GM18517 (cell line): ENCODE measurements around the gene PDE11A.

Source experiments
- ATAC-seq: cut with Tn5 transposase; IDR thresholded peaks from one replicate; pipeline ENCODE4 v1.9.1; 2021; ENCODE audit warnings: mild to moderate bottlenecking, moderate library complexity; ENCODE audit not compliant: unreplicated experiment

Gene PDE11A

DNA sequence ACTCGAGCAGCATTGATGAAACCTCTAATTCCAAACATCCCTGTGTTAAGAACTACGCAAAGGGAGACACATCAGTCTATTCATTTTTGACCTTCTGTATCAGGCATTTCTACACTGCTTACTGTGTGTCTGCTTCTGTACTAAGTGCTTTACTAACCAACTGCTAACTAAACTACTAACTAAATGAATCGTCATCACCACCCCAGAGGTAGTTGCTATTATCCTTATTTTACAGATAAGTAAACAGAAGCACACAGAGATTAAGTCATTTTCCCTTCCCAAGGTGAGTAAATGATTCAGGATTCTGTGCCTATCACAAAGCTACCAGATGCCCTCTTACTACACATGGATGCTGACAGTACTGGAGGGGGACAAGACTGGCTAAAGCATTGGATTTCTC is 395.9 kb downstream of the PDE11A start:
- no peak for ATAC-seq

- no peak for ATAC-seq
Measured at GRCh38 chr2:177675825-177676224, 396.8 kb downstream of the PDE11A start.

DNA sequence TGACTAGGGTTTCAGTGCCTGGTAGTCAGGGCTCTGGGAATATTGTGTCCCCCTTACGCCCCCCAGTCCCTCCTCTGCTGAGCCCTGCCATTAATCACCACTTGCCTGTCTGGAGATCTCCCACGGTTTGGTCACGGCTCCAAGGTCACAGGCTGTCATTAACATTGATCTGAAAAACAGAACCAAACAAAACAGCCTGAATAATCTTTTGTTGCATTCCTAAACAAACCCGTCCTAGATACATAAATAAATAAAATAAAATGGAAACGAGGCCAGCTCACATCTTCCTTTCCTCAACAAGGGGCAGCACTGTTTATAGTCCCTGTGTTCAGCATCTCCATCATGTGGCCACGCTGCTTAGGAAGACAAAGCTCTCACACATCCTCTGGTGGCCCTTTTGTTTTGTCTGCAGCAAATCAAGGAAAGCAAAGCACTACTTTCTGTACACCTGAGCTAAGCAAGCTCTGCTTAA is 397.2 kb downstream of the PDE11A start:
- no peak for ATAC-seq

- ATAC-seq, result no peak
Measured at GRCh38 chr2:177673602-177674595, 398.7 kb downstream of the PDE11A start.

- ATAC-seq, result no peak
Measured at GRCh38 chr2:177671662-177672061, 400.9 kb downstream of the PDE11A start.

DNA sequence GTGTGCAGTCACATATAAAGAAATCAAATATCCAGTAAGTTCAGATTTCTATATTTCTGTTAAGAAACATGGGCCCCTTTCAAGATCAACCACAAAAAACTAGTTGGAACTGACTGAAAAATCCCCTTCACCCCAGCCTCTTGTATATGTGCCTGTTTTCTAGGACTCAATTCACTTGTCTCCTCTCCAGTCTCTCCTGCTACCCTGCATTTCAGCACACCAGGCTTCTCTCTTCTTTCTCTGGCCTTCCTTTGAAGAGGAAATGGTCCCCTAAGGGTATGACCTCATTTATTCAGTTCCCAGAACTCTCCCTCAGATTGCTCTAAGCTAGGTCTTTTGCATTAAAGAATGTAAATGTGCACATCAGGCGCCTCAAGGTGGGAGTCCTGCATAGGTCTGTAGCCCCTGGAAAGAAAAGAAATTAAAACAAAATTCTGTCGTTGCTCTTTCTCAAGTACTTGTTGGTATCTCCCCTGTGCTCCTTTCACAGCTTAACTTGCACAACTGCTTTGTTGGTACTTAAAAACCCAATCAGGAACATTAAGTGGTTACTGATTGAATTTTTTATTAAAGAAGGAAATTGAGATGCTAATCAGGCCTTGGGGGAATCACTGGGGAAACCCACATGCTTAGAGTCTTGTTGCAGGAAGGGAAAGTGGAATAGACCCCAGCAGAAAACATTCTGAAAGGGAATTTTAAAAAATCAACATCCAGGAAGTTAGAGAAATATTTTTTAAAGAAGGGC is 401.6 kb downstream of the PDE11A start:
- no peak for ATAC-seq

DNA sequence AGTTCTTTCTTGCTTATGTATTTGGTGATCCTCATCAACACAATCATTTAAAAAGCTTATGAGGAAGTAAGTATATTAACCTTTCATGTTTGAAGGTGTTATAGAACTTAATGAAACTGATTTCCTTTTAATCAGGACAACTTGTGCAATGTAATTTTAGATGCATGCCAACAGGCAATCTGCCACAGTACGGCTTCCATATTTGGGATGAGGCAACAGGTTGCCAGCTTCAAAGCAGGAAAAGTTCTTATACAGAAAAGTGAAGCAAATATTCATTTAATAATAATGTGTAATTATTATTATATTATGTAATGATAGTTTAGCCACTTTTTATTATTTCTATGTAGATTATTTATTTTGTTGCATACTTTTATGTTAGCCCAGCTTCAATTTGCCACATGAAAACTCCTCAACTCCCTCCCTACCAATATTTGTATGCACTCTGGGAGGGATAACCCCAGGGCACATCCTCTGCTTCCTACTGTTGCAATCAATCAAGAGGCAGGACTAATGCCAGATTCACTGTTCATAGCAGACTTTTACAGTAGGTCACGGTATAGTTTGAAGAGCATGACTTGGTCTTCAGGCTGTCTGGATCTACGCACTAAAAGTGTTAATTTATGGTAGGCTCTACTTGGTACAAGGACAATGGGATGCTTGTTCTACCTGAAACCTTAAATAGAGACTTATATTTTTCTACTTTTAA is 402.8 kb downstream of the PDE11A start:
- ATAC-seq, result no peak

GRCh38 chr2:177669201-177669600 is 403.4 kb downstream of the PDE11A start:
- no peak for ATAC-seq

DNA sequence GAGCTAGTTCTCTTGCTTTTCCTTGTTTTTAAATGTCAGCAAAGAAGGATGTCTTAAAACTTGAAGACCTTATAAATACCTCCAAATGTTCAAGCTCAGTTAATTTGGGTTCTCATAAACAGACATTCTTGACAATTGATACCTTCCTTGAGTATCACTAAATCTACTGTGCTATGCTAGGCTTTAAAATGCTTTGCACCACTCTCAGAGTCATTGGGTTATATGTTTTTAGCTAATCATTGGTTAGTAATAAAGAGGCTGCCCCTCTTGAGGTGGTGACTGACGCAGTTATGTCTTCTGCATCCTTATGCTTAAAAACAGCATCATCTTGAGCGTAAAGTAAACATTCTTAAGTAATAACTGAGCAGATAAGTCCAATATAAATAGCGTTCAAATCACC is 404.0 kb downstream of the PDE11A start:
- no peak for ATAC-seq

DNA sequence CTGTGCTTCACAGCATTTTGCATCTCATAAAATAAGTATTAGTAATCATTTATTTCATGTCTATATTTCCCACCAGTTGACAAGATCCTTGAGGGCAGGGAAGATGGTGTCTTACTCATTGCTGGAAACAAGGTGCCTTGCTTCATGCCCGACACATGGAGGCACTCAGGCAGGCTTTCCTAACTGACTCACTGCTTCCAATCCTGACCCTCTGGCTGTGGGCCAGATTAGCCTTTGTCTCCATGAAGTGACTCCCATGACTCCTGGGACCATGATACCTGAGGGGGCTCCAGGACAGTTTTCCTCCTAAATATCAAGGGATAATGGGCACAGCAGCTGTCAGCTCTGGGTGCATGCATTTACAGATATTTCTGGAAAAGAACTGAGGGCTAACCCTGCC is 405.0 kb downstream of the PDE11A start:
- no peak for ATAC-seq

DNA sequence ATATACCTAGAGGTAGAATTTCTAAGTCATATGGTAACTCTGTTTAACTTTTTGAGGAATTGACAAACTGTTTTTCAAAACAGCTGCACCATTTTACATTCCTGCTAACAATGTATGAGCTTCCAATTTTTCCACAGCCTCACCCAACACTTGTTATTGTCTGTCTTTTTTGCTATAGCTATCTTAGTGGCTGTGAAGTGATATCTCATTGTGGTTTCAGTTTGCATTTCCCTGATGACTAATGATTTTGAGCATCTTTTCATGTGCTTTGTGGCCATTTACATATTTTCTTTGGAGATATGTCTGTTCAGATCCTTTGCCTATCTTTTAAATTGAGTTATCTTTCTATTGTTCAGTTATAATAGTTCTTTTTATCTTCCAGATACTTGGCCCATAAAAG is 406.2 kb downstream of the PDE11A start:
- ATAC-seq, result no peak

DNA sequence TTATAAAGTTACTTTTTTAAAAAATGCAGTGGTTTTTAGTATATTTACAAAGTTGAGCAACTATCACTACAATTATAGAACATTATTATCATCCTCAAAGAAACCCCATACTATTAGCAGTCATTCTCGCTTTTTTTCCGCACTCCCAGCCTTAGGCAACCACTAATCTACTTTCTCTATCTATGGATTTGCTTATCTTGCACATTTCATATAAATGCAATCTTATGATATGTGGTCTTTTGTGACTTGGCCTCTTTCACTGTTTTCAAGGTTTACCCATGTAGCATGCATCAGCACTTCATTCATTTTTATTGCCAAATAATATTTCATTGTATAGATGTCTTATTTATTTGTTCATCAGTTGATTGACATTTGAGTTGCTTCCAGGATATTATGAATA is 406.6 kb downstream of the PDE11A start:
- ATAC-seq, result no peak

DNA sequence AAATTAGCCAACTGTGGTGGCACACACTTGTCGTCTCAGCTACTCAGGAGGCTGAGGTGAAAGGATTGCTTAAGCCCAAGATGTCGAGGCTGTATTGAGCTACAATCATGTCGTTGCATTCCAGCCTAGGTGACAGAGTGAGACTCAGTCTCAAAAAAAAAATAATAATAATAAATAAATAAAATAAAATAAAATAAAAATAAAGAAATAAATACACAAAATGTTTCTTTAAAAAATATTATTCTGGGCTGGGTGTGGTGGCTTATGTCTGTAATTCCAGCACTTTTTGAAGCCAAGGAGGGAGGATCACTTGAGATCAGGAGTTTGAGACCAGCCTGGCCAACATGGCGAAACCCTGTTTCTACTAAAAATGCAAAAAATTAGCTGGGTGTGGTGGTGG is 407.2 kb downstream of the PDE11A start:
- no peak for ATAC-seq

DNA sequence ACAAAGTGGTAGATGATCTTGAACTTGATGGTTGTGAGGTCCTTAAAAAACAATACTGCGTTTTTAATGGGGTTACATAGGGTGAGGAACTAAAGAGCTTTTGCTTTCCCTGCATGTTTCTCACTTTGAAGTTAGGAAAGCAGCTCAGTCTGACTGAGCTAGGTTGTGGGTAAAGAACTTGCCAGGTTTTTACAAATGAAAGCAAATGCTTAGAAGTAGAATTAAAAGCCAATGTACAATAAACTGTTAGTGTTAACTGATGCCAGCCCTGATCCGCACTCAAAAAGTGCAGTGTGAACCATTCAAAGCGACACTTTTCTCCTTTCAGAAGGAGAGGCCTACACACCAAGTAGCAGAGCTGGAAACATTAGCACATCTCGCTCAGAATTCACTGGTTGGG is 409.7 kb downstream of the PDE11A start:
- no peak for ATAC-seq

DNA sequence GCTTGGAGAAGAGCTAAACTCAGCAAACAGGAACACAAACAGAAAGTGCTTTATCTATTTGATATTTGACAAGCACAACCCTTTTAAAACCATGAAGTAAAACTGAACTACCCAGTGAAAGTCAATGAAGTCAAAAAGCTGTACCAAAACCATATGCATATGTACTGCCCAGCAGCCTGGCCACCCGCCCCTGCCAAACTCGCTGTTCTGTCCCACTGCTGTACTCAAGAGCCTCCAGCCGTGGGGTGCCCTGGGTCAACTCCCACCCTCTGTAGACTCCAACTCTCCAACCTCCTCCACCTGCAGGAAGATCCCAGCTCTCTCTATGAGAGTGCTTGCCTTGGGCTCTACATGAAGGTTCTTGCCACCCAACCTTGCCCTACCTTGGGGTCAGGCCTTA is 411.8 kb downstream of the PDE11A start:
- no peak for ATAC-seq

GRCh38 chr2:177658309-177658708 is 414.3 kb downstream of the PDE11A start:
- no peak for ATAC-seq

GRCh38 chr2:177651833-177652232 is 420.7 kb downstream of the PDE11A start:
- ATAC-seq, result no peak

DNA sequence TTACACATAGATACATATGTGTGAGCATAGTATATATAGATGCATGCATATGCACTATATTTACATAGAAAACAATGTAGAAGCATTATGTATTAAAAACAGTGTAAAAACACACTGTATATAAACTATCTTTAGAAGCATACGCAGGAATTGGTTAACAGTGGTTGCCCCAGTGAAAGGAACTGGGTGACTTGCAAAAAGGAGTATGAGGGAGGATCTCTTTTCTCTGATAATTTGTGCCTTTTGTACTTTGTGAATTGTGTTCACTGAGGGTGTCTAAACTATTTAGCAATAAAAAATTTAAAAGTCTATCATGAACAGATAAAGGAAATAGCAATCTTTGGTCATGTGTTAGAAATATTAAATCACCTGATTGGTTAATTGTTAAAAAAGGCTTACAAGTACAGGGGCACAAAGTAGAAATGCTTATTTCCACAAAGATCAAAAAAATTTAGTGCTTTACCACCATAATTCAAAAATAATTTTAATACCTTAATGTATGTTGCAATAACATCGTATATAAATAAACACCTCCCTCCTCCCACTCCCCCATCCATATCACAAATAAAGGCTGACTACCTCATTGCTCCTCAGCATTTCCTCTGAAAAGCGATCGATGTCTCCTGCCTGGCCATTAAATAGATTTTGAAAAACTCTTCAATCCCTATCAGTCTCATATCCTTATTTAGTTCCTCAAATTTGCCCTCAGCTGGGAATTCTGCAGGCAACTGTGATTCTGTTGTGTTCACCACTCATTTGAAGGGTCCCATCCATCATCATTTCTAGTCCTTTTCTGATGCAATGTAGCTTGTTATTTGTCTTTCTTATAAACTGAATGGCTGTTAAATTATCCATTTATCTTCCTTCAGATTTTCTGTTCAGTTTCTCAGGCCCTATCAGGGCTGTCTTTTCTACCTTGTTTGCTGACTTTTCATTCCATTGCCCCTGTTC is 422.7 kb downstream of the PDE11A start:
- ATAC-seq, result no peak

- no peak for ATAC-seq
Measured at GRCh38 chr2:177646791-177647190, 425.8 kb downstream of the PDE11A start.

DNA sequence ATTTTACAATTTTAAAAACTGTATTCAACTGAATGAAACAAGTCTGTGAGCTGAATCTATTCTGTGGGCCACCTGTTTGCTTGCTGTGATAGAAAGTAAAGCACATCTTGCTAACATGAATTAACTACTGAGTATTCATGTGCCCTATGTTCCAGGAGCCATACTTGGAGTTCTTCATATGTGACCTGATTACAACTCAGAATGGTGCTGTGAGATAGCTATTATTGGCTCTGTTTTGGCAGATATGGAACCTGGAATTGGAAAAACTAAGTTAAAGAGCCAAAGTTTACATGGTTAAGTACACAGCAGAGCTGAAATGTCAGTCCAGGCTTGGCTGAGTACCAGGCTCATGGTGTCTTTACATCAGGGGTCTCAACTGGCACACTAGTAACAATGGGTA is 426.3 kb downstream of the PDE11A start:
- no peak for ATAC-seq
